Immature natural killer cell (primary cell): Measurements from ENCODE around the gene COL23A1. TPM values are rescaled to one million over a fixed set of nuclear protein-coding genes. Genes with fewer than 3 reads are reported as not detected.

Source experiments
- DNase-seq, 3 donors: peaks; one replicate each; pipeline ENCODE4 v3.0.0; 2022; ENCODE audit warnings: mixed read lengths in 1 of 3
- H3K27ac Mint-ChIP-seq, 6 donors: one replicate each; pipeline ENCODE4 v1.8.0; 2020; ENCODE audit warnings: mixed read lengths in 6 of 6, mild to moderate bottlenecking in 5 of 6, inconsistent platforms in 4 of 6, moderate library complexity in 3 of 6
- H3K27me3 Mint-ChIP-seq, 3 donors: one replicate each; pipeline ENCODE4 v1.8.0; 2020 to 2021; ENCODE audit warnings: low read depth in 3 of 3, mild to moderate bottlenecking in 3 of 3, mixed read lengths in 3 of 3, moderate library complexity in 3 of 3, inconsistent platforms in 1 of 3
- H3K36me3 Mint-ChIP-seq, 3 donors: one replicate each; pipeline ENCODE4 v1.8.0; 2020; ENCODE audit warnings: mixed read lengths in 3 of 3, inconsistent platforms in 2 of 3, mild to moderate bottlenecking in 2 of 3
- H3K4me1 Mint-ChIP-seq, 2 donors: one replicate each; pipeline ENCODE4 v1.8.0; 2020; ENCODE audit warnings: inconsistent platforms in 2 of 2, mild to moderate bottlenecking in 2 of 2, mixed read lengths in 2 of 2, moderate library complexity in 1 of 2
- H3K4me3 Mint-ChIP-seq, 5 donors: one replicate each; pipeline ENCODE4 v1.8.0; 2020; ENCODE audit warnings: mild to moderate bottlenecking in 5 of 5, mixed read lengths in 5 of 5, inconsistent platforms in 3 of 5, moderate library complexity in 3 of 5
- H3K9me3 Mint-ChIP-seq, 6 donors: one replicate each; pipeline ENCODE4 v1.8.0; 2020; ENCODE audit warnings: mild to moderate bottlenecking in 6 of 6, mixed read lengths in 6 of 6, inconsistent platforms in 4 of 6, moderate library complexity in 3 of 6
- polyA plus RNA-seq, 3 donors: library from polyadenylated mRNA; unstranded; fragments of 300-500 nt; fragmentation: Illumina TruSeq; gene quantifications; one replicate each; pipeline ENCODE4 v1.2.3, GENCODE V29; 2021

Gene COL23A1
- polyA plus RNA-seq, 3 donors from 2014 or later: 0.40 to 0.78 TPM; not detected in 1

- Mint-ChIP-seq H3K27me3 (peaks cover 0 to 2% (median under 1%) of the 10 kb centered on the region in 3 donors), H3K4me1 (no peaks in the 10 kb centered on the region), H3K36me3 (no peaks in the 10 kb centered on the region), H3K27ac (no peak overlapping the region), H3K4me3 (no peak overlapping the region), H3K9me3 (no peaks in the 10 kb centered on the region)
- no peak for DNase-seq
Observed at GRCh38 chr5:178425621-178426068, 164.5 kb downstream of the COL23A1 start.

- Mint-ChIP-seq H3K4me1 (no peaks in the 10 kb centered on the region), H3K9me3 (no peaks in the 10 kb centered on the region), H3K27ac (no peak overlapping the region), H3K36me3 (no peaks in the 10 kb centered on the region), H3K4me3 (no peak overlapping the region), H3K27me3 (peaks cover 0 to 2% (median 0%) of the 10 kb centered on the region in 3 donors)
- no peak for DNase-seq
Observed at GRCh38 chr5:178424810-178425177, 165.4 kb downstream of the COL23A1 start.

- Mint-ChIP-seq H3K36me3 (no peaks in the 10 kb centered on the region), H3K4me1 (no peaks in the 10 kb centered on the region), H3K9me3 (no peaks in the 10 kb centered on the region), H3K4me3 (no peak overlapping the region), H3K27me3 (peaks cover 0 to 2% (median 0%) of the 10 kb centered on the region in 3 donors), H3K27ac (no peak overlapping the region)
- no peak for DNase-seq
Observed at GRCh38 chr5:178423901-178424809, 166.0 kb downstream of the COL23A1 start.

GRCh38 chr5:178423431-178423830, 166.8 kb downstream of the COL23A1 start:
- Mint-ChIP-seq H3K4me1 (no peaks in the 10 kb centered on the region), H3K9me3 (no peaks in the 10 kb centered on the region), H3K27me3 (peaks cover 0 to 2% (median 0%) of the 10 kb centered on the region in 3 donors), H3K27ac (no peak overlapping the region), H3K4me3 (no peak overlapping the region), H3K36me3 (no peaks in the 10 kb centered on the region)
- DNase-seq: no peak

GRCh38 chr5:178422400-178422775, 167.8 kb downstream of the COL23A1 start:
- Mint-ChIP-seq H3K4me3 (no peak overlapping the region), H3K27ac (no peak overlapping the region), H3K9me3 (no peaks in the 10 kb centered on the region), H3K27me3 (peaks cover 0 to 2% (median under 1%) of the 10 kb centered on the region in 3 donors), H3K4me1 (no peaks in the 10 kb centered on the region), H3K36me3 (no peaks in the 10 kb centered on the region)
- no peak for DNase-seq

- Mint-ChIP-seq H3K9me3 (no peaks in the 10 kb centered on the region), H3K36me3 (no peaks in the 10 kb centered on the region), H3K4me1 (no peaks in the 10 kb centered on the region), H3K4me3 (no peak overlapping the region), H3K27me3 (peaks cover 0 to 6% (median 2%) of the 10 kb centered on the region in 3 donors), H3K27ac (no peak overlapping the region)
- DNase-seq: no peak
Observed at GRCh38 chr5:178421699-178422399, 168.3 kb downstream of the COL23A1 start.

GRCh38 chr5:178421128-178421527, 169.1 kb downstream of the COL23A1 start:
- H3K4me1 Mint-ChIP-seq: no peaks in the 10 kb centered on the region
- no peak for DNase-seq
- H3K4me3 Mint-ChIP-seq: no peak overlapping the region
- no peak overlapping the region for H3K27ac Mint-ChIP-seq
- H3K9me3 Mint-ChIP-seq: no peaks in the 10 kb centered on the region
- no peaks in the 10 kb centered on the region for H3K36me3 Mint-ChIP-seq
- H3K27me3 Mint-ChIP-seq: peaks cover 0 to 8% (median 4%) of the 10 kb centered on the region in 3 donors

GRCh38 chr5:178420354-178420781, 169.8 kb downstream of the COL23A1 start:
- no peaks in the 10 kb centered on the region for H3K9me3 Mint-ChIP-seq
- H3K27ac Mint-ChIP-seq: no peak overlapping the region
- H3K4me3 Mint-ChIP-seq: no peak overlapping the region
- no peaks in the 10 kb centered on the region for H3K4me1 Mint-ChIP-seq
- no peak for DNase-seq
- no peaks in the 10 kb centered on the region for H3K36me3 Mint-ChIP-seq
- peaks cover 2 to 8% (median 4%) of the 10 kb centered on the region in 3 donors for H3K27me3 Mint-ChIP-seq

- no peaks in the 10 kb centered on the region for H3K4me1 Mint-ChIP-seq
- H3K36me3 Mint-ChIP-seq: no peaks in the 10 kb centered on the region
- H3K9me3 Mint-ChIP-seq: no peaks in the 10 kb centered on the region
- no peak for DNase-seq
- H3K4me3 Mint-ChIP-seq: no peak overlapping the region
- H3K27ac Mint-ChIP-seq: no peak overlapping the region
- peaks cover 2 to 8% (median 4%) of the 10 kb centered on the region in 3 donors for H3K27me3 Mint-ChIP-seq
Observed at GRCh38 chr5:178419651-178420050, 170.5 kb downstream of the COL23A1 start.

GRCh38 chr5:178419196-178419595, 171.0 kb downstream of the COL23A1 start:
- Mint-ChIP-seq H3K4me1 (no peaks in the 10 kb centered on the region), H3K27me3 (peaks cover 2 to 8% (median 4%) of the 10 kb centered on the region in 3 donors), H3K4me3 (no peak overlapping the region), H3K36me3 (no peaks in the 10 kb centered on the region), H3K9me3 (no peaks in the 10 kb centered on the region), H3K27ac (no peak overlapping the region)
- no peak for DNase-seq

GRCh38 chr5:178418471-178419010, 171.7 kb downstream of the COL23A1 start:
- no peaks in the 10 kb centered on the region for H3K4me1 Mint-ChIP-seq

GRCh38 chr5:178418031-178418430, 172.2 kb downstream of the COL23A1 start:
- H3K9me3 Mint-ChIP-seq: no peaks in the 10 kb centered on the region
- no peaks in the 10 kb centered on the region for H3K4me1 Mint-ChIP-seq
- no peak for DNase-seq
- no peaks in the 10 kb centered on the region for H3K36me3 Mint-ChIP-seq
- no peak overlapping the region for H3K27ac Mint-ChIP-seq
- H3K4me3 Mint-ChIP-seq: no peak overlapping the region
- peaks cover 2 to 8% (median 2%) of the 10 kb centered on the region in 3 donors for H3K27me3 Mint-ChIP-seq

More at GRCh38 chr5:178418471-178419010, 171.7 kb downstream of the COL23A1 start:
- Mint-ChIP-seq H3K36me3 (no peaks in the 10 kb centered on the region), H3K27me3 (peaks cover 2 to 8% (median 4%) of the 10 kb centered on the region in 3 donors), H3K4me3 (no peak overlapping the region), H3K27ac (no peak overlapping the region), H3K9me3 (no peaks in the 10 kb centered on the region)
- no peak for DNase-seq

GRCh38 chr5:178417391-178417811, 172.8 kb downstream of the COL23A1 start:
- no peaks in the 10 kb centered on the region for H3K9me3 Mint-ChIP-seq
- H3K4me3 Mint-ChIP-seq: no peak overlapping the region
- no peak overlapping the region for H3K27ac Mint-ChIP-seq
- no peak for DNase-seq
- no peaks in the 10 kb centered on the region for H3K36me3 Mint-ChIP-seq
- no peaks in the 10 kb centered on the region for H3K4me1 Mint-ChIP-seq
- H3K27me3 Mint-ChIP-seq: peaks cover 2 to 8% (median 2%) of the 10 kb centered on the region in 3 donors

GRCh38 chr5:178416919-178417318, 173.3 kb downstream of the COL23A1 start:
- no peak overlapping the region for H3K27ac Mint-ChIP-seq
- H3K4me1 Mint-ChIP-seq: no peaks in the 10 kb centered on the region
- peaks cover 2 to 8% (median 2%) of the 10 kb centered on the region in 3 donors for H3K27me3 Mint-ChIP-seq
- no peak overlapping the region for H3K4me3 Mint-ChIP-seq
- no peaks in the 10 kb centered on the region for H3K36me3 Mint-ChIP-seq
- no peak for DNase-seq
- no peaks in the 10 kb centered on the region for H3K9me3 Mint-ChIP-seq
